NK-92 (cell line): ENCODE results near the gene DAPK1.

ENCODE experiments used
- DNase-seq: peaks from one replicate; lab custom pipeline; 2025; ENCODE audit not compliant: unreplicated experiment; lab: John Stamatoyannopoulos, UW

Gene DAPK1

DNA sequence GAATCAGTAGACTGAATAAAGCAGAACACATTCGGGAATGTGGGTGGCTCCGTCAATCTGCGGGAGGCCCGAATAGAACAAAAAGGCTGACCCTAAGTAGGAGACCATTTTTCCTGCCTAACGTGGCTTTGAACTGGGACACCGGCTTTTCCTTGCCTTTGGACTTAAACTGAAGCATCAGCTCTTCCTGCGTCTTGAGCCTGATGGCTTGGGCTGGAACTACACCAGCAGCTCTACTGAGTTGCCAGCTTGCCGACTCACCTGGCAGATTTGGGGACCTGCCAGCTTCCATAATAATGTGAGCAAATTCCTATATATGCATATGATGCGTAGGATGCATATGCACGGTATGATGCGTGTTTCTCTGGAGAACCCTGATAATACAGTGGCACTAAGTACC lies 111.3 kb downstream of the DAPK1 start:
- DNase-seq, result no peak

GRCh38 chr9:87609486-87609885 lies 111.8 kb downstream of the DAPK1 start:
- no peak for DNase-seq

DNA sequence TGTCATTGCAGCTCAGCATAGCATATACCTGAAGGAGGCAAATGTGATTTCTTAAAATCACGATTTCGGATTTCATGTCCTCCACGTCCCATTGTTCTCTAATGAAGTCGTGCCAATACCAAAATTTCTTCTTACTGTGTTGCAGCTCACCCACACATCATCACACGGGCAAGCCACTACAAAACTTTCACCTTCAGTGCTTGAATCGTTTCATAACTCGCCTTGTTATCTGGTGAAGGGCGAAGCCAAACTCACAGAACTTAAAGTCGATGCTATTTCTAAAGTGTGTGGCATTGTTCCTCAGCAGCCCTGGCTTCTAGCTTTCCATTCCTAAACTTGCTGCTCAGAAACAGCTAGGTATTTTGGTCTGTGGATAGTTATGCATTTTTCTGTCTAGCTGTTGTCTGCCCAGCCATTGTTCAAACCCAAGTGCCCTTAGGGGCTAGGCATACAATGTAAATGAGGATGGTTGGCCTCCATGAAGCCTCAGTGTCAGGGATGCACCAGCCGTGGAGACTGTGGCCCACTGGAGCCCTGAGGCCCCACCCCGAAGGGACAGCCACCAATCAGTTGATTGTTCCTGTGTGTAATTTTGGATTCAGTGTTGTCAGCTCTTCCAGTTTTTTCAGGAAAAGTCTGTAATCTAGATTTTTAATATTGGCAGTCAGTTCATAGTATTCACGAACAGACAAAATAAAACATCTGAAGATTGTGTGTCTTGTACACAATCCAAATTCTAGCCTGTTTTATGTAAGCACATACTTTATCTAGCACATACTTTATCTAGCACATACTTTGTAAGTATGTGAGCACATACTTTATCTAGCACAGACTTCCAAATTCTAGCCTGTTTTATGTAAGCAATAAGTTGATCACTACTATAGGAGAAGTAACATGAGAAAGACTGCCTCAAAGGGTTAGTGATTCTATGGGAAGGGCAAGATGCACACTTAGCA lies 112.8 kb downstream of the DAPK1 start:
- DNase-seq, result no peak

DNA sequence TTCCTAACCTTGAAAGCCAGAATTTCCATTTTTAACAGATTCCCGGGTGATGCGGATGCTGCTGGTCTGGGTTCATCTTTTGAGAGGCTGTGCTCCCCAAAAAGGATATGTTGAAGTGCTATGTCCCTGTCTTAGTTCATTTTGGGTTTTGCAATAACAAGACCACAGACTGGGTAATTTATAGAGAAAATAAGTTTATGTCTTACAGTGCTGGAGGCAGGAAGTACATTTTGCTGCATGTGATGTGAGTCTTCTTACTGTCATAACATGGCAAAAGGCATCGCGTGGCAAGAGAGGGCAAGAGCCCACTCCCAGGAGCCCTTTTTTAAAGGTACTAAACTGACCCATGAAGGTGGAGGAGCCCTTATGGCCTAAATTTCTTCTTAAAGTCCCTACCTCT lies 114.1 kb downstream of the DAPK1 start:
- DNase-seq, result no peak

DNA sequence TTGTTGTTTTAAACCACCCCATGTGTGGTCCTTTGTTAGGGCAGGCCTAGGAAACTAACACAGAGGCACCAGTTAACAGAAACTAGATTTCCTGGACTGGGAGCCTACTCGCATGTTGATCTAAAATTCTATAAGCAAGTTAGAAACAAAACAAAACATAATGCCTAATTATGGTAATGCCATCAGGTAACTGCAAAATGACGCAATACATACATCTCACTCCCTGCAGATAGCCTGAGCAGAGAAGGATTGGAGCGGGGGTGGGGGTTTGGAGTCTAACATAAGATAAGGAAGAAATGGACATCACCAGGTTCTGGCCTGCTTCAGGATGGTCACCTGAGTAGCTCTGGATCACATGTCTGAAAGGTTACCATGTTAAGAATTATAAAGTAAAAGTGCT lies 114.9 kb downstream of the DAPK1 start:
- DNase-seq, result no peak

- no peak for DNase-seq
These were observed 115.8 kb downstream of the DAPK1 start for GRCh38 chr9:87613265-87614111.

- no peak for DNase-seq
These were observed 116.7 kb downstream of the DAPK1 start for GRCh38 chr9:87614397-87614796.

GRCh38 chr9:87615136-87615535 lies 117.5 kb downstream of the DAPK1 start:
- no peak for DNase-seq

DNA sequence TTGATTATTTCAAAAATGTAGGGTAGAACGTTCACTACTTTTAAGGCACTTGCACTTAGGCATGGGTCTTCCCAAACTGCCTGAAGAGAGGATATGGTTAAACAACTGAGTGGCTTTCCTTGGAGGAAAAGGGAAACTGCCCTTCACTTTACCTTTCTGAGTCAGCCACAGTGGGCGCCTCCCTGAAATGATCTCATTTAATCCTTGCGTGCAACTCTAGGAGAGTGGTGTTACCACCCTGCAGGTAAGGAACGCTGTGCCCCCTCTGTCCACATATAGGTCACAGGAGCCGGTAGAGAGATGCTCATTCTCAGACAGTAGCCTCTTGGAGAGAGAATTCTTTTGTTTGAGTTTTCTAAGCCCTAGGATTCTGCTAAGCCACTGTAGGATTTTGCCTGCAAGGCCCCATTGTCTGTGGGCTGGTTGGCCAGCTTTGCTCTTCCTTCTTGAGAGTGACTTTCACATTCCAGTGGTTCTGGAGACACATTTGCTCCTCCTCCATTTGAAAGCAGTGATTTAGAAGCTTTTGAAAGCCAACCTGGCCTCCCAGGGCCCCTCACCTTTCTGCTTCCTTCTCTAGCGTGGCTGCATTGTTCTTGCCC lies 118.0 kb downstream of the DAPK1 start:
- no peak for DNase-seq

DNA sequence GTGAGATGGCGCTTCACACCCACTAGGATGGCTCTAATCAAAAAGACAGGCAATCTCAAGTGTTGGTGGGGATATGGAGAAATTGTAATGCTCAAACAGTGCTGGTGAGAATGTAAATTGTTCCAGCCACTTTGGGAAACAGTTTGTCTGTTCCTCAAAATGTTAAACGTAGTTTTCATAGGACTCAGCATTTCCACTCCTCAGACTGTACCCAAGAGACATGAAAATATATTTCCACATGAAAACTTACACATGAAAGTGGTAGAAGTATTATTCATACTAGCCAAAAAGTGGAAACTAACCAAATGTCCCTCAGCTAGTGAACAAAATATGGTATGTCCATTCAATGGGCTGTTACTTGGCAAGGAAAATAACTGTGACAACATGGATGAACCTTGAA lies 120.6 kb downstream of the DAPK1 start:
- no peak for DNase-seq

DNA sequence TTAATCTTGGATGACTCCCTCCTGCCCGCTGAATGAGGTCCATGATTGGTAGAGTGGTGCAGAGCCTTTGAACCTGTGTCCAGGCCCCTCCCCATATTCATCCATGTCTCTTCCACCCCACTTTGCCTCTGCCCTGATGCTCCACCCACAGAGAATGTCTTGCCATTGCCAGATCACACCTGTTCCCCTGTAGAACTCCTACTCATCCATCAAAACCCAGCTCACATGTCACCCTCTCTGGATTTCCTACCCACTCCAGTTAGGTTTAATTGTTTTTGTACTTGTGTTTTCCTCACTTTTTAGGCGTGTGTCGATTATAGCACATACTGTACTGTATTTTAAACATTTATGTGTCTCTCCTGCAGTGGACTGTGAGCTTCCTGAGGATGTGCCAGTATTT lies 121.3 kb downstream of the DAPK1 start:
- DNase-seq, result no peak

GRCh38 chr9:87619346-87619745 lies 121.7 kb downstream of the DAPK1 start:
- DNase-seq, result no peak

GRCh38 chr9:87620731-87621322 lies 123.2 kb downstream of the DAPK1 start:
- DNase-seq, result no peak

- DNase-seq, result no peak
These were observed 124.4 kb downstream of the DAPK1 start for GRCh38 chr9:87622098-87622497.

GRCh38 chr9:87622923-87623322 lies 125.3 kb downstream of the DAPK1 start:
- DNase-seq, result no peak

DNA sequence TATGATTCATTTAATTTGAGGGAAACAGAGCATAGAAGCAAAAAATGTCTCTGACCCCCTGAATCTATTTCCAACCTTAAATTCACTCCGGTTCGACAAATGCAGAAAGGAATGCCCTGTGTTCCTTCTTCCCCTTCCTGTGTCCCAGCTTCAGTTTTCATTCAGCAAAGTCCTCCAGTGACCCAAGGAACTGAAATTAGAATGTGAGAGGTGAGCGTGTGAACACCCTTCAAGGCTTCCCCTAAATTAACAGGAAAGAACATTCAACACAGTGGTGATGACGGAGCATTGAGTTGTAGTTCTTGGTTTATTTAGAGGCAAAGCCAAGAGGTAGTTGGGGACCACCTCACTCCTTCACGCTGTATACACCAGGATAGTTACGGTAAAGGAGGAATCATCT lies 130.7 kb downstream of the DAPK1 start:
- DNase-seq, result no peak

DNA sequence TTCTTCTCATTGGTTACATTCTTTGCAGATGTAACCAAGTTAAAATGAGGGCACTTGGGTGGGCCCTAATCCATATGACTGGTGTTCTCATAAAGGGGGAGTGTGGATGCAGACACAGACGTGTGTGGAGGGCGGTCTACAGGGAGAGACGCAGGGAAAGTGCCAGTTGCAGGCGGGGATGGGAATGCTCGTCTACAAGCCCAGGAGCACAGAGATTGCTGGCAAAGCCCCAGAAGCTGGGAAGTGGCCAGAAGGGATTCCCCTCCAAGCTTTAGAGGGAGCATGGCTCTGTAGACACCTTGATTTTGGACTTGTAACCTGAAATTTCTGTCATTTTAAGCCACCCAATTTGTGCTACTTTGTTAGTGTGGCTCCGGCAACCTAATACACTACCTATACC lies 131.4 kb downstream of the DAPK1 start:
- DNase-seq, result no peak

- no peak for DNase-seq
These were observed 132.6 kb downstream of the DAPK1 start for GRCh38 chr9:87630266-87630665.

- DNase-seq, result no peak
These were observed 133.2 kb downstream of the DAPK1 start for GRCh38 chr9:87630846-87631245.

- no peak for DNase-seq
These were observed 138.2 kb downstream of the DAPK1 start for GRCh38 chr9:87635656-87636501.
